HG03066 (cell line): ENCODE data around the gene SACS.

Experiments
- ATAC-seq: cut with Tn5 transposase; IDR thresholded peaks from one replicate; pipeline ENCODE4 v1.9.1; 2021; ENCODE audit warnings: low read depth; ENCODE audit not compliant: unreplicated experiment

SACS gene

GRCh38 chr13:23372264-23372906 is 61.1 kb downstream of the SACS start:
- no peak for ATAC-seq

GRCh38 chr13:23367907-23368306 is 65.6 kb downstream of the SACS start:
- no peak for ATAC-seq

DNA sequence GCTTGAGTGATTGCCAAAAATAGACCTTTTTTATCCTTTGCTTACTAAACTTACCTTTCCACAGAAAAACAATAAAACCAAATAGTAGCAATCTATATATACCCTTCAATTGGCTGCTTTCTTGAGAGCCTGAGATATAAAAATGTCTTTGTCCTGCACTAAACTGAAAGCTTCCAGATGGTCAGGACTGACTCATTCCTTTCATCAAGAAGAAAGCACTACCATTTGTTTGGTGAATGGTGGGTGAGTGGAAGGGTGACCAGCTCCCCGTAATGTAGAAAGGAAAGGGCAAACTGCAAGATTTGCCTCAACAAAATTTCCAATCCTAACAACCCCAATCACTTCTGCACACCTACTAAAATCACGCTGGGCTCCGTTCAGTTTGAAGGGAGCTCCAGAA is 67.8 kb downstream of the SACS start:
- no peak for ATAC-seq

GRCh38 chr13:23359882-23360281 is 73.6 kb downstream of the SACS start:
- ATAC-seq = no peak

DNA sequence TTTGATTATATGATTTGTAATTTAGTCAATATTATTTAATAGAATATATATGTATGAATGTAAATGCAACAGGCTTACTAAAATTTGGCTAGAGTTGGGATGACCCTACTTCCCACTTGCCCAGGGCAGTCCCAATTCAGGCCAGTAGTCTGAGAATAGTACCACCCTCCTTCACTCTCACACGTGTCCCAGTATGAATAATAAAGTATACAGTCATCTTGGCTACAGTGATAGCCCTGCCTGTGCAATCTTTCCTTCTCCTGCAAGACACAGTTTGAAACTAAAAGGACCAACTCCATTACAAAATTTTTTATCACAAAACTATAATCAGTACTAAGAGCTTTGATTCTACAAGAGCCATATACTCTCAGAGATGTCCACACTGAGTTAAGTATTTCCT is 76.2 kb downstream of the SACS start:
- no peak for ATAC-seq

- ATAC-seq = no peak
These were observed 77.1 kb downstream of the SACS start for GRCh38 chr13:23356368-23356767.

DNA sequence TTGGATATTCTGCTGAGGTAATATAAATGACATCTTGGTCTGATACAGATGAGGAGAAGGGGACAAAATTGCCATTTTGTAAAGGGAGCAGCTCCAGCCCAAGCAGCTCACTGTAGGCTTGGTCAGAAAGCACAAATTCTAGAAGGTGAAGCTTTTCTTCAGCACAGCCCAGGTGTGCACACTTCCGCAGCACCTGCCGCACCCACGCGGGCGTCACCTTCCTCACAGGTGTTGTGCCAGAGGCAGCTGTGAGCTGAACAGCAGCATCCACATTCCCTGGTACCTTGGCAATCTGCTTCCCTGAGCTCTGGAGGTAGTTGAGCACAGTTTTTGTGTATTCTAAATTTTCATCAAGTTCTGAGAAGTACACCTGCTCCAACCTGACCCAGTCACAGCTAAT is 79.0 kb downstream of the SACS start:
- no peak for ATAC-seq

GRCh38 chr13:23352161-23352560 is 81.3 kb downstream of the SACS start:
- ATAC-seq = no peak

DNA sequence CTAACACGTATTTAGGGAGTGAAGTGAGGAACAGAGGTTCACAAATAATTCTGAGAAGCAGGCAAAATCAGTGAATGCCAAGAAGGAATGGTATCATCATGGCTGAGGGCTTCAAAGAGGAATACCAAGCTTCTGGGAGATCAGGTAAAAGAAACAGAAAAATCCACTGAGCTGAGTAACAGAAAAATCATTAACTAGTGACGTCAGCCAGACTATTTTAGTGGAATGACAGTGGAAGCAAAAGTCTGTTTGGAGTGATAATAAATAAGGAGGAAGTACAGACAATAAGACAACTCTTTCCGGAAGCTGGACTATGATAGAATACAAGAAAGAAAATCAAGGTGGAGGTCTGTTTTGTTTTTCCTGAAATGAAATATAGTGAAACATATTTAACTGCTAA is 83.5 kb downstream of the SACS start:
- ATAC-seq = no peak

- ATAC-seq = no peak
These were observed 84.2 kb downstream of the SACS start for GRCh38 chr13:23349161-23349897.

DNA sequence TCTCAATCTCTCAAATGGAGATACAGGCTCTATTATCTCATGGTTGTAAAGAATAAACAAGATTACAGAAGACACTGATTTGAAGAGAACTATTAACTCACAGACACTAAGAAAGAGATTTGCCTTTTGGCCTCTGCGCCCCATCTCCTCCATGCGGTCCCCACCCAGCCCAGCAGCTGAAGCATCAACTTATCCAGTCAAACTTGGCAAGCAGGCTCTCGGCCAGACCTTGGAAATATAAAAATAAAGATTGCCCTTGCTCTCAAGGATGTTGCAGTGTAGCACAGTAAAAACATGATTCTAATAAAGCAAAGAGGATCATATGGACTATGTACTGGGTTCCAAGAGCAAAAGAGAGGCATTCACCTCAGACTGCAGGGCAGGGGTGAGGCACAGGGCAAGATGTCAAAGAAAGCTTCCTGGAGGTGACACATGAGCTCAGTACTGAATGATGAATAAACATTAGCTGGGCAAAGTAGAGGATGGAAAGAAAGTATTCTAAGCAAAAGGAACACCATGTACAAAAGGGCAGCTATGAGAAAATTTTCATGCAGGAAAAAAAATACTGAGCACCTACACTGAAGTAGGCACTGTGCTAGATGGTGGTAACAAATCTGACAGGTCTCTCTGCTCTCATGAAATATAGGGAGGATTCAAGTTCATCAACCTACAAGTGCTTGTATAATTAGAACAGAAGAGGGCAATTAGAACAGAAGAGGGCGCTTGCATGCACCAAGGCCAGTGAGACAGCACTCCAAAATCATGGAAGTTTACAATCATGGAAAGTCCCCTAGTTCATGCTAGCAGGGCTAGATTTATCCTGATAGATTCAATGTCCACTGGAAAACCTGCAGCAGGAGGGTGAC is 85.0 kb downstream of the SACS start:
- ATAC-seq = no peak

- no peak for ATAC-seq
These were observed 85.9 kb downstream of the SACS start for GRCh38 chr13:23347601-23348000.

- no peak for ATAC-seq
These were observed 88.4 kb downstream of the SACS start for GRCh38 chr13:23344931-23345595.

- no peak for ATAC-seq
These were observed 94.3 kb downstream of the SACS start for GRCh38 chr13:23339225-23339624.

- ATAC-seq = no peak
These were observed 103.1 kb downstream of the SACS start for GRCh38 chr13:23330356-23330755.

DNA sequence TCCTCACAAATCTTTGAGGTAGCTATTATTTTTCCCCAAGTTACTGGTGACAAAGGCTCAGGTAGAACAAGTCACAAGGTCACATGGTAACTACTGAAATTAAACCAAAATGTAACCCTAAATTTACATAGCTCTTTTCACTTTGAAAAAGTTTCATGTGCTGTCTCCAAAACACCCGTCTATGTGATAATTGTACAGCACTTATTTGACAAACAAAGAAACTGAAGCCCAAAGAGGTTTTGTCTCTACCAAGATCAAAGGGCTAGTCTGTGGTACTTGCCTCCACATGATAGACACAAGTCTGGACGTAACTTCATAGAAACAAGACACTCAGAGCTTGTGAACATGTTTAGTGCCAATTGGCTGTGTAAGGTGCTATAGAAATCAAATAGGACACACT is 108.3 kb downstream of the SACS start:
- ATAC-seq = peak; percentile 38

- no peak for ATAC-seq
These were observed 109.4 kb downstream of the SACS start for GRCh38 chr13:23323946-23324709.

GRCh38 chr13:23322353-23323336 is 110.9 kb downstream of the SACS start:
- no peak for ATAC-seq
